GM18520 (cell line): Measurements from ENCODE around the gene GLDN.
"Not testable (repeated sequence)": the region's sequence is repeated elsewhere in the genome, so short reads cannot be mapped to it uniquely, and the experiment has no call there.

Source experiments
- ATAC-seq: cut with Tn5 transposase; IDR thresholded peaks from one replicate; pipeline ENCODE4 v1.9.1; 2021; ENCODE audit not compliant: unreplicated experiment

Gene GLDN

GRCh38 chr15:51443282-51443914, 101.9 kb downstream of the GLDN start:
- ATAC-seq, result no peak

DNA sequence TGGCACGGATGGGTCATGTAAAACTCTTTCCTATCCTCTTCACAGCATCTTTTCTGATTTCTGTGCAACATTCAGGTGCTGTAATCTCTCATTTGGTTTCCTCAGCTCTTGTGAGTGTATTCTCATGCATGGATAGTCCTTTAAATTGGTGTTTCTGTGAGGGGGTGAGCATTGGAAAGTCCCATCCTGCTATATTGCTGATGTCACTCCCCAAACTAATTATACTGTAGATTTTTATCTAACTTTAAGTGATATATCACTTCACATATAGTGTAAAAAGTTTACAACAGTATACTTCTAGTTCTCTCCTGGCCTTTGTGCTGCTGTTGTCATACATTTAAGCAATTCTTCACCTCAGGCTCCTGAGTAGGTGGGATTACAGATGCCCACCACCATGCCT, 102.7 kb downstream of the GLDN start:
- ATAC-seq, result no peak

DNA sequence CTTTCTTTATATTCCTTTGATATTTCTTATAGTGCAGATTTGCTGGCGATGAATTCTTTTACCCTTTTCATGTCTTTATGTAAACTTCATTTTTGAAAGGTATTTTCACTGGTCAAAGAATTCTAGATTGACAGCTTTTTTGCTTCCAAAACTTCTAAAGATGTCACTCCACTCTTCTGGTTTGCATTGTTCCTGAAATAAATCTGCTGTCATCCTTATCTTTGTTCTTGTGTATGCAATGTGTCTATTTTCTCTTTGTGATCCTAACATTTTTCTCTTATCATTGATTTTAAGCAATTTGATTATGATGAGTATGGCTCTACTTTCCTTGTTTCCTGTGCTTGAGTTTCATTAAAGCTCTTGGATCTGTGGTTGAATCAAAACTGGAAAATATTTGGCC, 103.4 kb downstream of the GLDN start:
- no peak for ATAC-seq

- ATAC-seq, result not testable (repeated sequence)
These were observed 104.7 kb downstream of the GLDN start for GRCh38 chr15:51446029-51446744.

DNA sequence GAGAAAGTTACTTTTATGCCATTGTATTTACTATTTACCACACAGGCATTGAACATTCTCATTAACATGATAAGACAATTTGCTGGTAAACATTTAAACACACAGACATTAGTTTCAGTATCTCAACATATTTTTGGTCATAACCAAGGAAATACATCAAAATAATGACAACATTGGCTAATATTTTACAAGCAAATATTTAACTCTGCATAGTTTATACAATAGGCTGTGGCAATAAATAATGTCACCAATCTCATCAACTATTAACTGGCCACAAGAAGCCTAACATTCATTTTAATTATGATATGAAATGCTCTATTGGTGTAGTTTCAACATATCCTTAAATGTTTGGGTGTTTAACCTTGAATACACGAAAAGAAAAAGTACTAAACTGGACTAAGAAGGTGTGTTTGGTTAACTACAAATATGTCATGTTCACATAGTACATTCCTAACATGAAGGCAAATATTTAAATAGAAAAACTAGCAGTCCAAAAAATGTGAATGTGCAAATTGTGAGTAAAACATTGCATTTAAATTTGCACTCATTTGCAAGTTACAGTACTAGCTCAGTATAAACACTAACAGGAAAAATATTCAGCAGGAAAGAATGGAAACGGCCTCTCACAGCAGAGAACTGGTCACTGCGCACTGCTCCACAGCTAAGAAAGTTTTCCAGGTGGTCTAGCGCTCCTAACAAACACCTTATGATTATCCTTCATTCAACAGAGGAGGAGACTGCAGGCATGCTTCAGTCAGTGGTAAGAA, 106.6 kb downstream of the GLDN start:
- ATAC-seq, result no peak

DNA sequence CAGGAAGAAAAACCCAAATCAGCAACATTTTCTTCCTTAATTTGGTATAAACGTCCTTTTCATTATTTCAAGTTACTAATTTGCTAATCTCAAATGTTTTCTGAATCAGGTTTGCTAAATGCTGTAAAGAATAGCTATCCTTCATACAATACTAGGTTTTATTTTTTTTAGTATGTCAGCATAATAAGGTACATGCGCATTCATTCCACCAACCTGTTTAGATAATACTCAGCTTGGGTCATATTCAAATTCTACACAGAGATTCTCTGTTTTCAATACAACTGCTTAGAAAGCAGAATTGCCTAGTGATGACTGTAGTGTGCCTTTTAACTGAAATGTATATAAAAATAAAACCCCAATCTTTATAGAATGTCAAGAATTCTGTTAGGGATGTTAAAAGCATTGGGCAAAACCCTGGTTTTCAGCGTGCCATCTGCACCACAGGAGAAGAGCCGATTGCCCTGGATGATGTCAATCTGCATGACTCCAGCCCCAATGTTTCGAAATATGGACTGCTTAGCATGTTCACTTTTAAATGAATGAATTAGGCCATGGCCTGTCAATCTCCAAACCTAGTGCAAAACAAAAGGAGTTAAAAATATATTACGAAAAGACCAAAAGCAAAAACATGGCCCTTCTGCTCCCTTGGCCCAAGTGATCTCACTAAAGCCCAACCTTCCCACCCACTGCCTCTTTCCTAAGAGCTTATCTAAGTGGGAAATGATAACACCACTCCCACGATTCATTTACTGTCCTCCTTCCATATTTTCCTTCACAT, 107.4 kb downstream of the GLDN start:
- ATAC-seq, result no peak

DNA sequence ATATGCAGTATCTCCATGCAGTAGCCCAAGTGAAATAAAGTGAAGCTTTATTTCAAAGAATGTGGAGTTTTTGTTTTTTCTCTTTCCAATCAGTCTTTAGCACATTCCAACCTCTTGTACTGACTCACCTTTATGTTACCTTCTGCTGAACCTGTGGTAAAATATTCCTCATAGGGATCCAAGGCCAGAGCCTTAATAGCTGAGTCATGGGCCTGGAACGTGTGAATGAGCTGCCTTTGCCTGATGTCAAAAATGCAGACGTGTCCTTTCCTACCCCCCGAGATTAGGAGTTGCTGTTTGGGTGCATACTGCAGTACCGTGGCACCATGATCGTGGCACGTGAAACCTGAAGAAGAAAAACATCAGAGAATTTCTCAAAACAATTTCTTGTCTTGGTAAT, 108.5 kb downstream of the GLDN start:
- ATAC-seq, result no peak
